ENCODE data around the gene USP28.
"Not testable (repeated sequence)": the region's sequence is repeated elsewhere in the genome, so short reads cannot be mapped to it uniquely, and the experiment has no call there.

Gene USP28

DNA sequence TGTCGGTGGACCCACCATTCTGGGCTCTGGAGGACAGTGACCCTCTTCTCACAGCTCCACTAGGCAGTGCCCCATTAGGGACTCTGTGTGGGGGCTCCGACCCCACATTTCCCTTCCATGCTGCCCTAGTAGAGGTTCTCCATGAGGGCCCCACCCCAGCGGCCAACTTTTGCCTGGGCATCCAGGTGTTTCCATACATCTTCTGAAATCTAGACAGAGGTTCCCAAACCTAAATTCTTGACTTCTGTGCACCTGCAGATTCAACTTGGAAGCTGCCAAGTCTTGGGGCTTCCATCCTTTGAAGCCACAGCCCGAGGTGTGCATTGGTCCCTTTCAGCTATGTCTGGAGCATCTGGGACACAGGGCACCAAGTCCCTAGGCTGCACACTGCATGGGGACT, 4.1 kb upstream of the USP28 start:
- ChIA-PET CTCF (interaction anchor here (1.5 kb wide), 1 partner anchor 16 kb away, joined by 4 read pairs; no protein-coding TSS in a partner anchor), POLR2A (interaction anchor here (0.6 kb wide), 1 partner anchor 251 kb away, joined by 3 read pairs; no protein-coding TSS in a partner anchor)
- not testable (repeated sequence) for H3K9me3 ChIP-seq (ENCODE audit: control insufficient read depth, insufficient read depth, low read depth, low read length); H3K4me1 ChIP-seq (ENCODE audit: control insufficient read depth, insufficient read depth, low read length); H3K36me3 ChIP-seq (ENCODE audit: control insufficient read depth in 2 of 2, insufficient read depth in 1 of 2, low read length in 2 of 2); H3K27ac ChIP-seq (ENCODE audit: extremely low read depth, low read depth, low read length); H3K4me3 ChIP-seq (ENCODE audit: low read depth, low read length)

DNA sequence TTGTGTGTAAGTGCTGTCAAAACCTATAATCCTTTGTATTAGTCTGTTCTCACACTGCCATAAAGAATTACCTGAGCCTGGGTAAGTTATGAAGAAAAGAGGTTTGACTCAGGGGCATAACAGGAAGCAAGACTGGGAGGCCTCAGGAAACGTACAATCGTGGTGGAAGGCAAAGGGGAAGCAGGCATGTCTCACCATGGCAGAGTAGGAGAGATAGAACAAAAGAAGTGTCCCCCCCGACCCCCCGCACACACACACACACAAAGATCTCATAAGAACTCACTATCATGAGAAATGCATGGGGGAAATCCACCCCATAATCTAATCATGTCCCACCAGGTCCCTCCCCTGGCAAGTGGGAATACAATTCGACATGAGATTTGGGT, 2.3 kb upstream of the USP28 start:
- CTCF ChIA-PET: interaction anchor here (0.7 kb wide), 1 partner anchor 13 kb away, joined by 3 read pairs; no protein-coding TSS in a partner anchor
- Histone ChIP-seq H3K27ac (ENCODE audit: extremely low read depth, low read depth, low read length) (no peak overlapping the region), H3K4me3 (ENCODE audit: low read depth, low read length) (no peak overlapping the region), H3K36me3 (ENCODE audit: control insufficient read depth in 2 of 2, insufficient read depth in 1 of 2, low read length in 2 of 2) (peaks cover 0 to under 1% of the 10 kb centered on the region in 2 experiments; a peak in 1 of 3 replicates), H3K9me3 (ENCODE audit: control insufficient read depth, insufficient read depth, low read depth, low read length) (no peaks in the 10 kb centered on the region), H3K4me1 (ENCODE audit: control insufficient read depth, insufficient read depth, low read length) (no peaks in the 10 kb centered on the region)
- POLR2A ChIA-PET: interaction anchor here (0.7 kb wide), 1 partner anchor 188 kb away, joined by 3 read pairs; no protein-coding TSS in a partner anchor
- TF ChIP-seq ZNF292 (tag by site-specific recombination; IDR thresholded peaks at IDR 0.05; ENCODE audit: borderline replicate concordance, low read depth) (no peak), ZNF585B (tag by site-specific recombination; IDR thresholded peaks at IDR 0.05) (no peak), ZNF529 (tag by site-specific recombination; IDR thresholded peaks at IDR 0.05; ENCODE audit: insufficient replicate concordance) (no peak), ZNF777 (tag by site-specific recombination; IDR thresholded peaks at IDR 0.05; ENCODE audit: borderline replicate concordance) (no peak), ZBTB1 (tag by site-specific recombination; IDR thresholded peaks at IDR 0.05) (no peak), ZFHX2 (tag by site-specific recombination; conservative IDR thresholded peaks at IDR 0.05) (no peak), ZNF146 (tag by site-specific recombination; IDR thresholded peaks at IDR 0.05) (no peak), ZNF544 (tag by site-specific recombination; IDR thresholded peaks at IDR 0.05) (no peak), ZNF548 (tag by site-specific recombination; IDR thresholded peaks at IDR 0.05) (no peak)
- TF ChIP-seq, protein P1, sequence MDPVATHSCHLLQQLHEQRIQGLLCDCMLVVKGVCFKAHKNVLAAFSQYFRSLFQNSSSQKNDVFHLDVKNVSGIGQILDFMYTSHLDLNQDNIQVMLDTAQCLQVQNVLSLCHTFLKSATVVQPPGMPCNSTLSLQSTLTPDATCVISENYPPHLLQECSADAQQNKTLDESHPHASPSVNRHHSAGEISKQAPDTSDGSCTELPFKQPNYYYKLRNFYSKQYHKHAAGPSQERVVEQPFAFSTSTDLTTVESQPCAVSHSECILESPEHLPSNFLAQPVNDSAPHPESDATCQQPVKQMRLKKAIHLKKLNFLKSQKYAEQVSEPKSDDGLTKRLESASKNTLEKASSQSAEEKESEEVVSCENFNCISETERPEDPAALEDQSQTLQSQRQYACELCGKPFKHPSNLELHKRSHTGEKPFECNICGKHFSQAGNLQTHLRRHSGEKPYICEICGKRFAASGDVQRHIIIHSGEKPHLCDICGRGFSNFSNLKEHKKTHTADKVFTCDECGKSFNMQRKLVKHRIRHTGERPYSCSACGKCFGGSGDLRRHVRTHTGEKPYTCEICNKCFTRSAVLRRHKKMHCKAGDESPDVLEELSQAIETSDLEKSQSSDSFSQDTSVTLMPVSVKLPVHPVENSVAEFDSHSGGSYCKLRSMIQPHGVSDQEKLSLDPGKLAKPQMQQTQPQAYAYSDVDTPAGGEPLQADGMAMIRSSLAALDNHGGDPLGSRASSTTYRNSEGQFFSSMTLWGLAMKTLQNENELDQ (tag by site-specific recombination; IDR thresholded peaks at IDR 0.05; ENCODE audit: low read depth): no peak
- TF ChIP-seq, protein P2, sequence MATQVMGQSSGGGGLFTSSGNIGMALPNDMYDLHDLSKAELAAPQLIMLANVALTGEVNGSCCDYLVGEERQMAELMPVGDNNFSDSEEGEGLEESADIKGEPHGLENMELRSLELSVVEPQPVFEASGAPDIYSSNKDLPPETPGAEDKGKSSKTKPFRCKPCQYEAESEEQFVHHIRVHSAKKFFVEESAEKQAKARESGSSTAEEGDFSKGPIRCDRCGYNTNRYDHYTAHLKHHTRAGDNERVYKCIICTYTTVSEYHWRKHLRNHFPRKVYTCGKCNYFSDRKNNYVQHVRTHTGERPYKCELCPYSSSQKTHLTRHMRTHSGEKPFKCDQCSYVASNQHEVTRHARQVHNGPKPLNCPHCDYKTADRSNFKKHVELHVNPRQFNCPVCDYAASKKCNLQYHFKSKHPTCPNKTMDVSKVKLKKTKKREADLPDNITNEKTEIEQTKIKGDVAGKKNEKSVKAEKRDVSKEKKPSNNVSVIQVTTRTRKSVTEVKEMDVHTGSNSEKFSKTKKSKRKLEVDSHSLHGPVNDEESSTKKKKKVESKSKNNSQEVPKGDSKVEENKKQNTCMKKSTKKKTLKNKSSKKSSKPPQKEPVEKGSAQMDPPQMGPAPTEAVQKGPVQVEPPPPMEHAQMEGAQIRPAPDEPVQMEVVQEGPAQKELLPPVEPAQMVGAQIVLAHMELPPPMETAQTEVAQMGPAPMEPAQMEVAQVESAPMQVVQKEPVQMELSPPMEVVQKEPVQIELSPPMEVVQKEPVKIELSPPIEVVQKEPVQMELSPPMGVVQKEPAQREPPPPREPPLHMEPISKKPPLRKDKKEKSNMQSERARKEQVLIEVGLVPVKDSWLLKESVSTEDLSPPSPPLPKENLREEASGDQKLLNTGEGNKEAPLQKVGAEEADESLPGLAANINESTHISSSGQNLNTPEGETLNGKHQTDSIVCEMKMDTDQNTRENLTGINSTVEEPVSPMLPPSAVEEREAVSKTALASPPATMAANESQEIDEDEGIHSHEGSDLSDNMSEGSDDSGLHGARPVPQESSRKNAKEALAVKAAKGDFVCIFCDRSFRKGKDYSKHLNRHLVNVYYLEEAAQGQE (tag by site-specific recombination; IDR thresholded peaks at IDR 0.05): no peak
- TF ChIP-seq, protein P3, sequence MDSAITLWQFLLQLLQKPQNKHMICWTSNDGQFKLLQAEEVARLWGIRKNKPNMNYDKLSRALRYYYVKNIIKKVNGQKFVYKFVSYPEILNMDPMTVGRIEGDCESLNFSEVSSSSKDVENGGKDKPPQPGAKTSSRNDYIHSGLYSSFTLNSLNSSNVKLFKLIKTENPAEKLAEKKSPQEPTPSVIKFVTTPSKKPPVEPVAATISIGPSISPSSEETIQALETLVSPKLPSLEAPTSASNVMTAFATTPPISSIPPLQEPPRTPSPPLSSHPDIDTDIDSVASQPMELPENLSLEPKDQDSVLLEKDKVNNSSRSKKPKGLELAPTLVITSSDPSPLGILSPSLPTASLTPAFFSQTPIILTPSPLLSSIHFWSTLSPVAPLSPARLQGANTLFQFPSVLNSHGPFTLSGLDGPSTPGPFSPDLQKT (IDR thresholded peaks at IDR 0.05; ENCODE audit: borderline replicate concordance, low read depth, low read length): no peak
- TF ChIP-seq, protein P4, sequence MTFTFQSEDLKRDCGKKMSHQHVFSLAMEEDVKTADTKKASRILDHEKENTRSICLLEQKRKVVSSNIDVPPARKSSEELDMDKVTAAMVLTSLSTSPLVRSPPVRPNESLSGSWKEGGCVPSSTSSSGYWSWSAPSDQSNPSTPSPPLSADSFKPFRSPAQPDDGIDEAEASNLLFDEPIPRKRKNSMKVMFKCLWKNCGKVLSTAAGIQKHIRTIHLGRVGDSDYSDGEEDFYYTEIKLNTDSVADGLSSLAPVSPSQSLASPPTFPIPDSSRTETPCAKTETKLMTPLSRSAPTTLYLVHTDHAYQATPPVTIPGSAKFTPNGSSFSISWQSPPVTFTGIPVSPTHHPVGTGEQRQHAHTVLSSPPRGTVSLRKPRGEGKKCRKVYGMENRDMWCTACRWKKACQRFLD (tag by site-specific recombination; IDR thresholded peaks at IDR 0.05): no peak
